Glutamatergic neuron (in vitro differentiated cells): ENCODE data around the gene RPL36AL. TPM values are rescaled to one million over a fixed set of nuclear protein-coding genes. Genes with fewer than 3 reads are reported as not detected.

Experiments
- DNase-seq: peaks from one replicate; pipeline ENCODE4 v3.0.0; 2022
- H3K27ac Mint-ChIP-seq: one replicate; pipeline ENCODE4 v1.8.0; 2020; ENCODE audit warnings: mild to moderate bottlenecking, mixed read lengths, inconsistent platforms; ENCODE audit not compliant: unreplicated experiment
- H3K27me3 Mint-ChIP-seq: one replicate; pipeline ENCODE4 v1.8.0; 2020; ENCODE audit warnings: mild to moderate bottlenecking, moderate library complexity, mixed read lengths, inconsistent platforms; ENCODE audit not compliant: unreplicated experiment
- H3K36me3 Mint-ChIP-seq: one replicate; pipeline ENCODE4 v1.8.0; 2020; ENCODE audit warnings: mild to moderate bottlenecking, mixed read lengths, inconsistent platforms; ENCODE audit not compliant: unreplicated experiment
- H3K4me1 Mint-ChIP-seq: one replicate; pipeline ENCODE4 v1.8.0; 2020; ENCODE audit warnings: mild to moderate bottlenecking, low read depth, mixed read lengths, inconsistent platforms; ENCODE audit not compliant: unreplicated experiment
- H3K4me3 Mint-ChIP-seq: one replicate; pipeline ENCODE4 v1.8.0; 2020; ENCODE audit warnings: mild to moderate bottlenecking, mixed read lengths, inconsistent platforms; ENCODE audit not compliant: unreplicated experiment
- H3K9me3 Mint-ChIP-seq: one replicate; pipeline ENCODE4 v1.8.0; 2020; ENCODE audit warnings: mild to moderate bottlenecking, moderate library complexity, mixed read lengths, inconsistent platforms; ENCODE audit not compliant: unreplicated experiment
- CTCF ChIP-seq: fragments of 200-600 bp; sonication (generic); IDR thresholded peaks from one replicate; pipeline ENCODE4 v1.5.0; 2021; ENCODE audit not compliant: partially characterized antibody, unreplicated experiment
- total RNA-seq: library from RNA; stranded (reverse); fragmentation: NEBNext Ultra II Directional; extraction: Animal tissue kit (Norgen Biotek cat#: 25700); gene quantifications from one replicate; pipeline ENCODE4 v1.2.1, GENCODE V29; 2021; ENCODE audit not compliant: unreplicated experiment

RPL36AL gene
- total RNA-seq, 1 donor from 2014 or later: 94.2 TPM

- Mint-ChIP-seq H3K36me3 (peaks cover 6% of the 10 kb centered on the region), H3K4me1 (peaks cover 3% of the 10 kb centered on the region), H3K27me3 (peaks cover 15% of the 10 kb centered on the region), H3K4me3 (no peak overlapping the region), H3K9me3 (peaks cover 20% of the 10 kb centered on the region), H3K27ac (no peak overlapping the region)
- TF ChIP-seq CTCF: no peak
- no peak for DNase-seq
Measured at GRCh38 chr14:49582113-49582977, 38.1 kb downstream of the RPL36AL start.

- H3K4me3 Mint-ChIP-seq: no peak overlapping the region
- peaks cover 14% of the 10 kb centered on the region for H3K9me3 Mint-ChIP-seq
- peaks cover 3% of the 10 kb centered on the region for H3K4me1 Mint-ChIP-seq
- no peak for DNase-seq
- peaks cover 6% of the 10 kb centered on the region for H3K36me3 Mint-ChIP-seq
- H3K27me3 Mint-ChIP-seq: peaks cover 12% of the 10 kb centered on the region
- H3K27ac Mint-ChIP-seq: no peak overlapping the region
- TF ChIP-seq CTCF: no peak
Measured at GRCh38 chr14:49581209-49582112, 39.0 kb downstream of the RPL36AL start.

- H3K4me3 Mint-ChIP-seq: no peak overlapping the region
- TF ChIP-seq CTCF: no peak
Measured at GRCh38 chr14:49579841-49580240, 40.6 kb downstream of the RPL36AL start.

GRCh38 chr14:49578141-49578540, 42.3 kb downstream of the RPL36AL start:
- DNase-seq: no peak
- H3K27me3 Mint-ChIP-seq: no peaks in the 10 kb centered on the region
- no peak for TF ChIP-seq CTCF
- H3K4me1 Mint-ChIP-seq: peaks cover 1% of the 10 kb centered on the region
- peaks cover 1% of the 10 kb centered on the region for H3K9me3 Mint-ChIP-seq
- no peaks in the 10 kb centered on the region for H3K36me3 Mint-ChIP-seq
- no peak overlapping the region for H3K27ac Mint-ChIP-seq
- no peak overlapping the region for H3K4me3 Mint-ChIP-seq

More at GRCh38 chr14:49579841-49580240, 40.6 kb downstream of the RPL36AL start:
- Mint-ChIP-seq H3K36me3 (no peaks in the 10 kb centered on the region), H3K27ac (no peak overlapping the region), H3K27me3 (no peaks in the 10 kb centered on the region), H3K9me3 (peaks cover 1% of the 10 kb centered on the region), H3K4me1 (peaks cover 3% of the 10 kb centered on the region)
- DNase-seq: no peak
